Activated naive CD8-positive, alpha-beta T cell treated with anti-CD3 and anti-CD28 coated beads, Interleukin-2, amount 50 U/mL, for 24 hours (primary cell): ENCODE data around the gene PDE9A.
A peak's percentile ranks its signal among the peaks of the same experiment; 100 is the strongest.
"Not testable (repeated sequence)": the region's sequence is repeated elsewhere in the genome, so short reads cannot be mapped to it uniquely, and the experiment has no call there.

Experiments
- ATAC-seq: fragments of 150-1000 bp; cut with Tn5 transposase; one replicate; pipeline ENCODE4 v1.10.0; 2021
- DNase-seq: peaks from one replicate; pipeline ENCODE4 v3.0.0; 2021
- H3K27ac Mint-ChIP-seq: one replicate; pipeline ENCODE4 v1.8.0; 2021; ENCODE audit warnings: mild to moderate bottlenecking, mixed read lengths
- H3K27me3 Mint-ChIP-seq: one replicate; pipeline ENCODE4 v1.8.0; 2021; ENCODE audit warnings: mixed read lengths
- H3K36me3 Mint-ChIP-seq: one replicate; pipeline ENCODE4 v1.8.0; 2021; ENCODE audit warnings: low read depth, mixed read lengths
- H3K4me1 Mint-ChIP-seq: one replicate; pipeline ENCODE4 v1.8.0; 2021; ENCODE audit warnings: mixed read lengths
- H3K4me3 Mint-ChIP-seq: one replicate; pipeline ENCODE4 v1.8.0; 2021; ENCODE audit warnings: mild to moderate bottlenecking, moderate library complexity, mixed read lengths
- H3K9me3 Mint-ChIP-seq: one replicate; pipeline ENCODE4 v1.8.0; 2021; ENCODE audit warnings: mixed read lengths

PDE9A gene

GRCh38 chr21:42653231-42654061 lies at the start of gene PDE9A:
Gene PDE9A, plus strand, starts transcription at chr21:42653621. Its CDS starts 194 bp downstream, at chr21:42653815.
- Mint-ChIP-seq H3K36me3 (no peaks in the 10 kb centered on the region), H3K27me3 (peaks cover 11% of the 10 kb centered on the region), H3K4me3 (peak within 1 kb of the TSS; percentile 71), H3K4me1 (peaks cover 23% of the 10 kb centered on the region), H3K9me3 (no peaks in the 10 kb centered on the region), H3K27ac (no peak within 1 kb of the TSS)
- peak; percentile 42 for DNase-seq
- ATAC-seq: no peak

DNA sequence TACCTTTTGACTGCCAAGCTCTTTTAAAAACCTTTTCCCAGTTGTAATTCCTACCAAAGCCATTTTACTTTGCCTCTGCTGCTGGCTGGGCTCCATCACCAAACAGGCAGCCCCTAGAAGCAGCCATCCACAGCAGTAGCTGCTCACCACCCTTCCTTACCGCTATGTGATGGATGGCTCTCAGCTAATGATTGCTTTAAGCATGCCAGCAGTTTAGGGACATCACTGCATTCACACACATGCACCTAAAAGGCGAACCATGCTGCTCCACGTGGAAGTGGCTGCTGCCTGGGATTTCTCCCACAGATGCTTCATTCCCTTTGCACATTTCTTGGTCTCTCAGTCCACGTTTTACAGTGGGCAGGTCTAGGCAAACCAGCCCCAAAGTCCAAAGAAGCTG lies 46.3 kb upstream of the PDE9A start:
- Mint-ChIP-seq H3K27ac (no peak overlapping the region), H3K4me1 (peaks cover 10% of the 10 kb centered on the region), H3K27me3 (peaks cover 3% of the 10 kb centered on the region), H3K9me3 (peaks cover 27% of the 10 kb centered on the region), H3K36me3 (no peaks in the 10 kb centered on the region), H3K4me3 (no peak overlapping the region)
- no peak for ATAC-seq
- no peak for DNase-seq

- no peak overlapping the region for H3K27ac Mint-ChIP-seq
- no peak overlapping the region for H3K4me3 Mint-ChIP-seq
- no peak for DNase-seq
- H3K9me3 Mint-ChIP-seq: peaks cover 27% of the 10 kb centered on the region
- H3K36me3 Mint-ChIP-seq: no peaks in the 10 kb centered on the region
- H3K4me1 Mint-ChIP-seq: peaks cover 10% of the 10 kb centered on the region
- H3K27me3 Mint-ChIP-seq: peaks cover 3% of the 10 kb centered on the region
- no peak for ATAC-seq
Measured at GRCh38 chr21:42607525-42608102, 45.8 kb upstream of the PDE9A start.

- H3K27ac Mint-ChIP-seq: no peak overlapping the region
- no peak for ATAC-seq
- peaks cover 10% of the 10 kb centered on the region for H3K4me1 Mint-ChIP-seq
Measured at GRCh38 chr21:42608446-42608845, 45.0 kb upstream of the PDE9A start.

DNA sequence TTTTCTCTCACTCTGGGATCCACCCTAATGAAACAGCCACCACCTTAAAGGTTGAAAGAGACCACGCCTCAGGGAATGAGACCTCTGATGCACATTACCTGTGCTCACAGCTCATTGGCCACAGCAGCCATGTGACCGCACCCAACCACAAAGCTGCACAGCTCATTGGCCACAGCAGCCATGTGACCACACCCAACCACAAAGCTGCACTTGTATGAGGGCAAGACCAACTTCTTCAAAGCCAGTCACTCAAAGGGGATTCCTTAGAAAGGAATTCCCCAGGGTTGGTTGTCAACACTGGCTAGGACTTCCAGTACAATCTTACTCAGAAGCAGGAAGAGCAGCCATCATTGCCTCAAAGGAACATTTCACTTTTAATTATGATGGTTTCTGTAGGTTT lies 43.6 kb upstream of the PDE9A start:
- DNase-seq (peak; percentile 76), ATAC-seq (peak; percentile 87)
- Mint-ChIP-seq H3K27me3 (peaks cover 3% of the 10 kb centered on the region), H3K27ac (peak overlapping the region; percentile 71), H3K36me3 (no peaks in the 10 kb centered on the region), H3K9me3 (peaks cover 23% of the 10 kb centered on the region), H3K4me3 (no peak overlapping the region), H3K4me1 (peaks cover 10% of the 10 kb centered on the region)

More at GRCh38 chr21:42608446-42608845, 45.0 kb upstream of the PDE9A start:
- peaks cover 27% of the 10 kb centered on the region for H3K9me3 Mint-ChIP-seq
- H3K4me3 Mint-ChIP-seq: no peak overlapping the region
- no peak for DNase-seq
- H3K27me3 Mint-ChIP-seq: peaks cover 3% of the 10 kb centered on the region
- H3K36me3 Mint-ChIP-seq: no peaks in the 10 kb centered on the region

- H3K4me3 Mint-ChIP-seq: no peak overlapping the region
- peaks cover 3% of the 10 kb centered on the region for H3K27me3 Mint-ChIP-seq
- peaks cover 10% of the 10 kb centered on the region for H3K4me1 Mint-ChIP-seq
- H3K27ac Mint-ChIP-seq: no peak overlapping the region
- no peaks in the 10 kb centered on the region for H3K36me3 Mint-ChIP-seq
- DNase-seq (no peak), ATAC-seq (no peak)
- peaks cover 12% of the 10 kb centered on the region for H3K9me3 Mint-ChIP-seq
Measured at GRCh38 chr21:42611852-42612251, 41.6 kb upstream of the PDE9A start.

DNA sequence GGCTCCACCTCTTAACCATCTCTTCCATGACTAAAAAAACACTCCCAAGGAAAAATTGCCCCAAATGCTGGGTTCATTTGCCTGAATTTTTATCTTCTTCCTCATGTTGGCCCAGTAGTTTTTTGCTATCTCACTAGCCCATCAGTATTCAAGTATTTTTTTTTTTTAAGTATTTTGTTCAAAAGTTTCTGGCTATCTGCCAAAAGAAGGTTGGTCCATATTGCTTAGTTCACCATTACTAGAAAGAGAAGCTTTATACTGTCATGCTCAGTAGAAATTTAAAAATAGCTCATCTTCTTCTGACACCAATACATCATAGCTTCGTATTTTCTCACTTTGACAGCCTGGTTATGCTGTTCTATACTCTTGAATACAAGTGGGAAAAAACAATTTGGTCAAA lies 41.0 kb upstream of the PDE9A start:
- Mint-ChIP-seq H3K27me3 (peaks cover 3% of the 10 kb centered on the region), H3K36me3 (no peaks in the 10 kb centered on the region), H3K27ac (no peak overlapping the region), H3K9me3 (peaks cover 12% of the 10 kb centered on the region), H3K4me1 (peaks cover 10% of the 10 kb centered on the region), H3K4me3 (no peak overlapping the region)
- ATAC-seq (no peak), DNase-seq (no peak)

GRCh38 chr21:42613756-42614155 lies 39.7 kb upstream of the PDE9A start:
- peaks cover 12% of the 10 kb centered on the region for H3K9me3 Mint-ChIP-seq
- no peaks in the 10 kb centered on the region for H3K36me3 Mint-ChIP-seq
- H3K4me3 Mint-ChIP-seq: no peak overlapping the region
- H3K27ac Mint-ChIP-seq: no peak overlapping the region
- DNase-seq (no peak), ATAC-seq (no peak)
- H3K27me3 Mint-ChIP-seq: no peaks in the 10 kb centered on the region
- H3K4me1 Mint-ChIP-seq: peaks cover 10% of the 10 kb centered on the region

DNA sequence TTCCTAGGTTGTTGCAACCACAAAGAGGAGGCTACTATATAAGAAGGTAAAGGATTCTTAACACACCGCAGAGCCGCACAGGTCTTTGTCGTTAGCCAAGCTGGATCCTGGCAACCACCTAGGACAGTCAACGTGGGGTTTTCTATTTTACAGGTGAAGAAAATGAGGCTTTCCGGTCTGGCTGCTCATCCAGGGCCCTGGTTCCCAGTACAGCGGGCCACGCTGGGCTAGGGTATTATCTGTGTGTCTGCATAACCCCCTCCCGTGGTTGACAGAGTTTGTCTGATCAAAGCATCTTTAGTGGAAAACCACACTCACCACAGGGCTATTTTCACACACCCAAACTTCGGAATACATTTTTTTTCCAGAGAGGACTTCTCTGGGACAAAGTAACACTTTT lies 39.0 kb upstream of the PDE9A start:
- no peak overlapping the region for H3K27ac Mint-ChIP-seq
- ATAC-seq: peak; percentile 69
- H3K9me3 Mint-ChIP-seq: peaks cover 6% of the 10 kb centered on the region
- no peaks in the 10 kb centered on the region for H3K27me3 Mint-ChIP-seq
- peak overlapping the region; percentile 28 for H3K4me3 Mint-ChIP-seq
- no peaks in the 10 kb centered on the region for H3K36me3 Mint-ChIP-seq
- DNase-seq: peak; percentile 44
- H3K4me1 Mint-ChIP-seq: peaks cover 10% of the 10 kb centered on the region

DNA sequence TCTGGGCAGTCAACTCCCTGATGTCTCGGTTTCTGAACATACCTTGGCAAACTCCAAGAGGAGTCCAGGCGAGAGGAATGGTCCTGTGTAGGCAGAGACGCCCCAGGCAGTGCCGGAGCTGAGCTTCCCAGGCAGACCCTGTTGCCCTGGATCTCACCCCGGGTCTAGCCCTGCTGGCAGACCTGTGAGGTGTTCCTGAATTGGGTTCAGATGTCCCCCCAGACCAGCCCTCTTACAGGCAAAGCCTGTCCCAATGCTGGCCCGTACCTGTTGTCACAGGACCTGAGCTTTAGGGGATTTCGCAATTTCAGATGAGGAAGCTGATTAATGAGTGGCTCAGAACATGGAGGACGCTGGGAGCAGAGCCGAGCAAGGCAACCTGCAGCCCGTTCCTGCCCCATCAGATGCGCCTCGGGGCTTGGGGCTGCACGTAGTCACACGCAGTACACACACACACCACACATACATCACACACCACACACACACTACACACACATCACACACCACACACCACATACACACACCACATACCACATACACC lies 38.5 kb upstream of the PDE9A start:
- Mint-ChIP-seq H3K27ac (no peak overlapping the region), H3K4me3 (peak overlapping the region; percentile 28), H3K36me3 (no peaks in the 10 kb centered on the region), H3K27me3 (no peaks in the 10 kb centered on the region), H3K9me3 (peaks cover 4% of the 10 kb centered on the region), H3K4me1 (peaks cover 7% of the 10 kb centered on the region)
- DNase-seq: peak; percentile 59
- ATAC-seq: peak; percentile 79

- not testable (repeated sequence) for H3K4me1 Mint-ChIP-seq, H3K27me3 Mint-ChIP-seq, H3K4me3 Mint-ChIP-seq, H3K36me3 Mint-ChIP-seq, H3K27ac Mint-ChIP-seq, ATAC-seq, DNase-seq, H3K9me3 Mint-ChIP-seq
Measured at GRCh38 chr21:42615377-42615776, 38.0 kb upstream of the PDE9A start.

GRCh38 chr21:42615924-42616323 lies 37.5 kb upstream of the PDE9A start:
- ATAC-seq (no peak), DNase-seq (no peak)
- Mint-ChIP-seq H3K4me1 (no peaks in the 10 kb centered on the region), H3K27me3 (no peaks in the 10 kb centered on the region), H3K27ac (no peak overlapping the region), H3K36me3 (no peaks in the 10 kb centered on the region), H3K4me3 (no peak overlapping the region), H3K9me3 (no peaks in the 10 kb centered on the region)

DNA sequence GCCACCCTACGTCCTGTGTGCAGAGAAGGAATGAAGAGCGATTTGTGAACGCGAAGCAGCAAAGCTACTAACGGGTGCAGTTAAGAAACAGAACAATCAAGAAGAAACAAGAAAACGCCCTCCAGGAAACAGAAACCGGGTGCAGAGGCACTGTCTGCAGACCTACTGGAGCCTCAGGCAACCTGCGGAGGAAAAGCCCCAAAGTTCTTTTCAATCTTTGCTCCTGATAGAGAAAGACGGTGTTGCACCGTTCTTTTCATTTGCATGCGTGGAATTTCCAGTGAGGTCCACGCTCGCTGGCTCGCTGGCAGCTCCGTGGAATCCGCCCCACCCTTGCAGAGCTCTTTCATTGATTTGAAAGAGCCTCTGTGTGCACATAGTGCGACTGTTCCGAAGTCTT lies 37.0 kb upstream of the PDE9A start:
- DNase-seq (no peak), ATAC-seq (no peak)
- Mint-ChIP-seq H3K4me1 (no peaks in the 10 kb centered on the region), H3K27ac (no peak overlapping the region), H3K9me3 (no peaks in the 10 kb centered on the region), H3K27me3 (no peaks in the 10 kb centered on the region), H3K4me3 (no peak overlapping the region), H3K36me3 (no peaks in the 10 kb centered on the region)

DNA sequence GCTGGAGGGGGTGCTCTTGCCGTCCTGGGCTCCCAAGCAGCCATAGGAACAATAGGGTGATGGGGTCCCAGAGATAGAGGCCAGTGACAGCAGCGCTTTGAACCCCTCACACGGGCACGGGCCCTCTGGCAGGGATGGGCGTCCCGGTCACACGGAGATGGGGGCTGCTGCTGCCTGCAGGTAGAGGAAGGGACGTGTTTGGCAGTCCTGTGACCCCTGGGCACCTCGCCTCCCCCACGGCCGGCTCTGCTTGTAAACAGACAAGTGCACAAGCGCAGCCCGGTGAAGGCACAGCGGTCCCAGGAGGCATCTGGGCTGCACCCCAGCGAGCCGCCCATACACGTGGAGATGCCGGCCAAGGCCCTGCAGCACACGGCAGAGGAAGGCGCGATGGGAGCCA lies 36.5 kb upstream of the PDE9A start:
- H3K36me3 Mint-ChIP-seq: no peaks in the 10 kb centered on the region
- no peaks in the 10 kb centered on the region for H3K4me1 Mint-ChIP-seq
- ATAC-seq: no peak
- H3K27ac Mint-ChIP-seq: no peak overlapping the region
- H3K4me3 Mint-ChIP-seq: no peak overlapping the region
- DNase-seq: no peak
- no peaks in the 10 kb centered on the region for H3K9me3 Mint-ChIP-seq
- no peaks in the 10 kb centered on the region for H3K27me3 Mint-ChIP-seq

DNA sequence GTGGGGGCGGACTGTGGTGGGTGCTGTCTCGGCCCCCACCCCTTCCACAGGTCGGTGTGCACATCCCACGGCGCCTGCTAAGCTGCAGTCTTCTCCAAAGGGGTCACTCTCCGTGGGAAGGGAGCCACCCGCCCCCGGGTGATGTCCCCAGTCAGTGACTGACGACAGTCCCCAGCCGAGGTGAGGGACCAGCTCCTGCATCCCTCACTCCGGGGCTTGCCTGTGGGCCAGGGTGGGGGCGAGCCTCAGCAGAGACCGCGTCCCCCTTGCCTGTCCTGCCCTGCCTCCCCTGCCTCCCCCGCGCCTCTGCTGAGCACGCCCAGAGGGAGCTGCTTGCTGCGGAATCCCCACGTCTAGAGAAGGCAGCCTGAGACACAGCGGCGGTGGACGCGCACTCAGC lies 35.9 kb upstream of the PDE9A start:
- Mint-ChIP-seq H3K36me3 (no peaks in the 10 kb centered on the region), H3K4me3 (no peak overlapping the region), H3K9me3 (no peaks in the 10 kb centered on the region), H3K27me3 (no peaks in the 10 kb centered on the region), H3K27ac (no peak overlapping the region), H3K4me1 (no peaks in the 10 kb centered on the region)
- DNase-seq (no peak), ATAC-seq (no peak)
